ENCODE results near the gene FCGR3A. TPM values are rescaled to one million over a fixed set of nuclear protein-coding genes. Genes with fewer than 3 reads are reported as not detected.

The FCGR3A gene
- total and polyA plus RNA-seq, 2 donors (not counting 1 experiment from before 2014, with no cell fraction given) = 1.3 to 3.1 TPM

DNA sequence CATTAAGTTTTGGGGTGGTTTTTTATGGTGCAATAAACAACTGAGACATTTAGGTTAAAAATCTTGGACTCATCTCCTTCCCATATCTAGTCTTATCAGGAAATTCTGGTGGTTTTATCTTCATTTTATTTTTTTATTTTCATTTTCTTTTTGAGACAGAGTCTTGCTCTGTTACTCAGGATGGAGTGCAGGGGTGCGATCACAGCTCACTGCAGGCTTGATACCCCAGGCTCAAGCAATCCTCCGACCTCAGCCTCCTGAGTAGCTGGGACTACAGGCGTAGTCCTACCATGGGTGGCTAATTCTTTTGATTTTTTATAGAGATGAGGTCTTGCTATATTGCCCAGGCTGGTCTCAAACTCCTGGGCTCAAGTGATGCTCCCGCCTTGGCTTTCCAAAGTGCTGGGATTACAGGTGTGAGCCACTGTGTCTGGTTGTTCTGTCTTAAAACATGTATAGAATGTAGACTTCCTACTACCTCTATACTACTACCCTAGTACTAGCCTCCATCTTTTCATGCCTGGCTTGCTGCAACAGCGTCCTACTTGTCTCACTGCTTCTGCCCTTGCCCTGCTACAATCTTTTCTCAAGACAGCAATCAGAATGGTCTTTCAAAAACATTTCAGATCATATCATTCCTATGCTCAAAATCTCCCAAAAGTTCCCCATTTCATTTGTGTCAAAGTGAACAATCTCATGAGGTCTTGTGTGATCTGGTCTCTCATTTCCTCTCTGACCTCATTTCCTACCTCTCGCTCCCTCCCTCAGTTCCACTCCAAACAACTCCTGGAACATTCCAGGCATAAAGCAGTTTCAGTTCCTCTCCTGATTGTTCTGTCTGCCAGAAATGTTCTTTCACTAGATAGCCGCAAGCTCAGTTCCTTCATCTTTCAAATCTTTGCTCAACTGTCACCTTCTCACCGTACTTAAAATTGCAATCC lies 50.2 kb downstream of the FCGR3A start:
- Histone ChIP-seq H3K36me3 (replicated peaks in 1 of 2; ENCODE audit: control extremely low read depth in 1 of 2, control insufficient read depth in 1 of 2, extremely low read depth in 1 of 2, insufficient read depth in 2 of 2, low read length in 1 of 2) (no peaks in the 10 kb centered on the region), H3K9me3 (ENCODE audit: control extremely low read depth in 1 of 3, control insufficient read depth in 2 of 3, insufficient read depth in 1 of 3, low read length in 2 of 3) (no peaks in the 10 kb centered on the region), H3K4me3 (ENCODE audit: control extremely low read depth in 1 of 5, extremely low read depth in 1 of 5, insufficient read depth in 1 of 5, low read depth in 2 of 5, low read length in 4 of 5) (no peak overlapping the region), H3K4me2 (replicated peaks; ENCODE audit: low read depth, low read length, poor library complexity, severe bottlenecking) (peak overlapping the region; percentile 27), H3K4me1 (ENCODE audit: control insufficient read depth in 2 of 2, insufficient read depth in 2 of 2, low read length in 2 of 2) (peaks cover 6 to 8% of the 10 kb centered on the region in 2 donors), H3K27ac (ENCODE audit: low read length in 2 of 2) (no peak overlapping the region), H3K27me3 (replicated peaks in 1 of 4; ENCODE audit: control extremely low read depth in 1 of 4, control insufficient read depth in 3 of 4, insufficient read depth in 4 of 4, low read length in 3 of 4) (peaks cover 0 to 13% (median 5%) of the 10 kb centered on the region in 4 experiments), H2AFZ (ENCODE audit: insufficient read depth, low read depth, low read length, poor library complexity, severe bottlenecking) (no peak overlapping the region), H4K20me1 (ENCODE audit: control insufficient read depth, insufficient read depth, low read length, poor library complexity, severe bottlenecking) (no peaks in the 10 kb centered on the region), H3K9ac (ENCODE audit: low read length) (no peak overlapping the region), H3K79me2 (ENCODE audit: control insufficient read depth, insufficient read depth, low read length) (no peaks in the 10 kb centered on the region)
- 72% methylated on average over 7 of the region's 8 CpGs for WGBS (ENCODE audit: insufficient coverage)
- no peaks in the 10 kb centered on the region for H3K9me3 Mint-ChIP-seq (ENCODE audit: insufficient read depth)
- CTCF ChIA-PET = interaction anchor here (1.1 kb wide), 1 partner anchor 12 kb away, joined by 3 read pairs; no protein-coding TSS in a partner anchor
- peaks cover 39% of the 10 kb centered on the region for H3K27me3 Mint-ChIP-seq
- peaks cover 6% of the 10 kb centered on the region for H3K4me1 Mint-ChIP-seq
- ATAC-seq (ENCODE audit: low read depth) (no peak), DNase-seq (peak; percentile 30)
- peak overlapping the region; percentile 11 for H3K4me3 Mint-ChIP-seq
- H3K27ac Mint-ChIP-seq = no peak overlapping the region
- TF ChIP-seq, protein P1, sequence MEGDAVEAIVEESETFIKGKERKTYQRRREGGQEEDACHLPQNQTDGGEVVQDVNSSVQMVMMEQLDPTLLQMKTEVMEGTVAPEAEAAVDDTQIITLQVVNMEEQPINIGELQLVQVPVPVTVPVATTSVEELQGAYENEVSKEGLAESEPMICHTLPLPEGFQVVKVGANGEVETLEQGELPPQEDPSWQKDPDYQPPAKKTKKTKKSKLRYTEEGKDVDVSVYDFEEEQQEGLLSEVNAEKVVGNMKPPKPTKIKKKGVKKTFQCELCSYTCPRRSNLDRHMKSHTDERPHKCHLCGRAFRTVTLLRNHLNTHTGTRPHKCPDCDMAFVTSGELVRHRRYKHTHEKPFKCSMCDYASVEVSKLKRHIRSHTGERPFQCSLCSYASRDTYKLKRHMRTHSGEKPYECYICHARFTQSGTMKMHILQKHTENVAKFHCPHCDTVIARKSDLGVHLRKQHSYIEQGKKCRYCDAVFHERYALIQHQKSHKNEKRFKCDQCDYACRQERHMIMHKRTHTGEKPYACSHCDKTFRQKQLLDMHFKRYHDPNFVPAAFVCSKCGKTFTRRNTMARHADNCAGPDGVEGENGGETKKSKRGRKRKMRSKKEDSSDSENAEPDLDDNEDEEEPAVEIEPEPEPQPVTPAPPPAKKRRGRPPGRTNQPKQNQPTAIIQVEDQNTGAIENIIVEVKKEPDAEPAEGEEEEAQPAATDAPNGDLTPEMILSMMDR (IDR thresholded peaks at IDR 0.05) = no peak
- TF ChIP-seq EZH2 (IDR thresholded peaks at IDR 0.05; ENCODE audit: borderline replicate concordance, insufficient read depth, low read depth, low read length, poor library complexity, severe bottlenecking) = no peak
- intact Hi-C loops (cut with micrococcal nuclease) = no loop called here
- POLR2A ChIA-PET = interaction anchor here (0.9 kb wide), 1 partner anchor 41 kb away, joined by 3 read pairs; no protein-coding TSS in a partner anchor

DNA sequence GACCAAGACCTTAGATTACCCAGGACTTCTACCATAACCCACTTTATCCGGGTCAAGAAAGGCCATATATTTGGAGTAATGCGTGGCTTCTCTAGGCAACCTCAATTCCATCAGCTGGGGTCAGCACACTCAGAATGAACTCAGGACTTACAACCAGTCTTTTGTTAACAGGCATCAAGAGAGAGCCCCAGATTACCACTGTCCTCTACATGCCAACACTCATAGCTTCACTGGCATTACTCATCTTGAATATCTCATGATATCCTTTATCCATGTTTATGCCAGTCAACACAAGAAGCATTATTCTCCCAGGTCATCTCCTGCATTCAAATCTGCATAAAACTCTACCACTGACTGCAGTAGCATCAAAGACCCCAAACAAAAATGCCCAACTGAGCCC lies 51.0 kb downstream of the FCGR3A start:
- Mint-ChIP-seq H3K27ac (no peak overlapping the region), H3K9me3 (ENCODE audit: insufficient read depth) (no peaks in the 10 kb centered on the region), H3K4me3 (no peak overlapping the region), H3K27me3 (peaks cover 37% of the 10 kb centered on the region), H3K4me1 (peaks cover 6% of the 10 kb centered on the region)
- Histone ChIP-seq H3K27ac (ENCODE audit: low read length in 2 of 2) (no peak overlapping the region), H3K9ac (ENCODE audit: low read length) (no peak overlapping the region), H3K27me3 (replicated peaks in 1 of 4; ENCODE audit: control extremely low read depth in 1 of 4, control insufficient read depth in 3 of 4, insufficient read depth in 4 of 4, low read length in 3 of 4) (peaks cover 0 to 17% (median 4%) of the 10 kb centered on the region in 4 experiments), H3K36me3 (replicated peaks in 1 of 2; ENCODE audit: control extremely low read depth in 1 of 2, control insufficient read depth in 1 of 2, extremely low read depth in 1 of 2, insufficient read depth in 2 of 2, low read length in 1 of 2) (no peaks in the 10 kb centered on the region), H3K9me3 (ENCODE audit: control extremely low read depth in 1 of 3, control insufficient read depth in 2 of 3, insufficient read depth in 1 of 3, low read length in 2 of 3) (no peaks in the 10 kb centered on the region), H3K79me2 (ENCODE audit: control insufficient read depth, insufficient read depth, low read length) (no peaks in the 10 kb centered on the region), H3K4me3 (ENCODE audit: control extremely low read depth in 1 of 5, extremely low read depth in 1 of 5, insufficient read depth in 1 of 5, low read depth in 2 of 5, low read length in 4 of 5) (no peak overlapping the region), H3K4me2 (replicated peaks; ENCODE audit: low read depth, low read length, poor library complexity, severe bottlenecking) (no peak overlapping the region), H3K4me1 (ENCODE audit: control insufficient read depth in 2 of 2, insufficient read depth in 2 of 2, low read length in 2 of 2) (peaks cover 6 to 8% of the 10 kb centered on the region in 2 donors), H2AFZ (ENCODE audit: insufficient read depth, low read depth, low read length, poor library complexity, severe bottlenecking) (no peak overlapping the region), H4K20me1 (ENCODE audit: control insufficient read depth, insufficient read depth, low read length, poor library complexity, severe bottlenecking) (no peaks in the 10 kb centered on the region)
- ChIA-PET POLR2A (no interaction called here), CTCF (interaction anchor here (1.1 kb wide), 1 partner anchor 11 kb away, joined by 3 read pairs; no protein-coding TSS in a partner anchor)
- TF ChIP-seq, protein P1 (IDR thresholded peaks at IDR 0.05) = no peak
- TF ChIP-seq EZH2 (IDR thresholded peaks at IDR 0.05; ENCODE audit: borderline replicate concordance, insufficient read depth, low read depth, low read length, poor library complexity, severe bottlenecking) = no peak
- ATAC-seq (ENCODE audit: low read depth) (no peak), DNase-seq (no peak)
- intact Hi-C loops (cut with micrococcal nuclease) = no loop called here
- WGBS (ENCODE audit: insufficient coverage) = 100% methylated on average over 2 of the region's 2 CpGs

All from B cell (primary cell).